ENCODE results near the gene MAPK8. TPM values are rescaled to one million over a fixed set of nuclear protein-coding genes. Genes with fewer than 3 reads are reported as not detected.

MAPK8 gene
- total RNA-seq, 4 donors from 2014 or later = 29.7 to 126 (median 67.8) TPM

DNA sequence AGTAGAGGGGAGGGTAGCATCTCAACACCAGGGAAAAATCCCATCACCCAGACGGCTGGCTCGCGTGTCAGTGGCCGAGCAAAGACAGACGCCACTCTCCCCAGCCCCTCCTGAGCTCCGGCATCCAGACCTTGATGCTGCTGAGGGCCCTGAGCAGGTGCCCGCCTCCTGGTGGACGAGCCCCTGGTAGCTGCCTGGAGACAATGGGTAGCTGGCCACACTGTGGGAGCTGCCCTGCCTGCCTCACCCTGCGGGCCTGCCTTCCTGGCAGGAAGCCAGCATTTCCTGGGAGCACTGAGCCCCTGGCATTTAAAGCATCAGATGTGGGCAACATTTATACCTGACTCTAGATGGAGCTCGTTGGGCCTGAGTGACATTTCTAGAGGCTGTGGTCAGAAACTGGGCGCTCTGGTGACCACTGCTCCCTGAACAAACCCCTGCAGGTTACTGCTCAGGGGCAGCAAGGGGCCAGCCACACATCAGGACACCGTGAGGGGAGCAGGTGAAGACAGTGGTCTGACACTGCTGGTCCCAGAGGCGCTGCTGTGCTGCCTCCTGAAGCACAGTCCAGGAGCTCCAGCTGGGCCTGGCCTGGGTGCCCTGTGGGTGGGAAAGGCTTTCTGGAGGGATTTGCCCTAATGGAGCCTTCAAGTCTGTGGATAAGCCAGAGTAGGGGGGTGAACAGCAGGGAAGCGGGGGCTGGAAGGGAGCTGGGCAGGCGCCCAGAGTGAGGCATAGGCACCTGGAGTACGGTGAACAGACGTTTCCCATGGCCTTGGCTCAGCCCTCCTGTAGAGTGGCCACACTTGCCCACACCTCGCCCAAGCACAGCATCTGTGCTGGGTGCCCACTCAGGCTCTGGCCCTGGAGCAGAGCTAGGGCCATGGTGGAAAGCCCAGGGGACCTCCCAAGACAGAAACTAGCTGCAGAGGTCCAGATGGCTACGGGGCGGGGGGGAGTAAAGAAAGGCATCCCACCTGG is 138.7 kb downstream of the MAPK8 start:
- H3K27me3 ChIP-seq = no peaks in the 10 kb centered on the region
- H3K27ac ChIP-seq = no peak overlapping the region
- H3K36me3 ChIP-seq = no peaks in the 10 kb centered on the region
- TF ChIP-seq POLR2AphosphoS5 (IDR thresholded peaks at IDR 0.05) = no peak
- no peak for TF ChIP-seq EP300 (IDR thresholded peaks at IDR 0.05; ENCODE audit: low read depth)
- 86% methylated on average over 17 of the region's 20 CpGs; no CpG with 5 or more reads in 1 of the 2 donors for WGBS, 2 donors (ENCODE audit: low coverage in 1 of 2)
- H3K9me3 ChIP-seq = no peaks in the 10 kb centered on the region
- intact Hi-C loops (cut with DNase I; ENCODE audit: low total_unique reads) (no loop called here), in situ Hi-C loops (cut with MboI; ENCODE audit: low pct_ligation_motif_present in 1 of 4, low pct_unique_long_range_greater_than_20kb in 1 of 4, low sequenced_read_pairs in 3 of 4) (no loop called here)
- no peak for DNase-seq
- H3K4me3 ChIP-seq = no peak overlapping the region
- no peaks in the 10 kb centered on the region for H3K4me1 ChIP-seq

DNA sequence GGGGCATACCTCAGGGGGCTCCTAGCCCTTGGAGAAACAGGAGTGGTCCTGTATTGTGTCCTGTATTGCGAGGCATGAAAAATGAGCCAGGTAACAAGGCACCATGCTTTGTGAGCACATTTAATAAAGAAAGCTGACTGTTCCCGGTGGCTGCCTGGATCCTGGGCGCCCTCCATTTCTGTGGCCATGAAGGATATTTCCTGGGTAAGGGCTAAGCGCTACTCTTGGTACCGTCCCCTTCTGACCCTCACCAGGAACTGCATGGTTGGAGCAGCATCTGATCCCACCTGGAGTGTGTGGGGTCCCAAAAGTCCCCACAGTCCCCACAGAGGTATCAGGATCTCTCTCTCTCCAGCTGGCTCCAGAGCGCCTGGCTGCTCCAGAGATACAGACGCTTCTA is 139.5 kb downstream of the MAPK8 start:
- Histone ChIP-seq H3K36me3 (no peaks in the 10 kb centered on the region), H3K27me3 (no peaks in the 10 kb centered on the region), H3K9me3 (no peaks in the 10 kb centered on the region), H3K4me1 (no peaks in the 10 kb centered on the region), H3K4me3 (no peak overlapping the region), H3K27ac (no peak overlapping the region)
- DNase-seq = no peak
- intact Hi-C loops (cut with DNase I; ENCODE audit: low total_unique reads) = no loop called here
- no peak for TF ChIP-seq EP300 (IDR thresholded peaks at IDR 0.05; ENCODE audit: low read depth)
- TF ChIP-seq POLR2AphosphoS5 (IDR thresholded peaks at IDR 0.05) = no peak
- TF ChIP-seq CTCF (IDR thresholded peaks at IDR 0.05) = no peak
- TF ChIP-seq POLR2A (IDR thresholded peaks at IDR 0.05) = no peak
- in situ Hi-C loops (cut with MboI; ENCODE audit: low pct_ligation_motif_present in 1 of 4, low pct_unique_long_range_greater_than_20kb in 1 of 4, low sequenced_read_pairs in 3 of 4) = no loop called here
- WGBS, 2 donors (ENCODE audit: low coverage in 1 of 2) = 74% methylated on average over 7 of the region's 7 CpGs; no CpG with 5 or more reads in 1 of the 2 donors

- Histone ChIP-seq H3K27ac (no peak overlapping the region), H3K4me3 (no peak overlapping the region), H3K4me1 (no peaks in the 10 kb centered on the region), H3K36me3 (no peaks in the 10 kb centered on the region), H3K9me3 (no peaks in the 10 kb centered on the region), H3K27me3 (no peaks in the 10 kb centered on the region)
- in situ Hi-C loops (cut with MboI; ENCODE audit: low pct_ligation_motif_present in 1 of 4, low pct_unique_long_range_greater_than_20kb in 1 of 4, low sequenced_read_pairs in 3 of 4) = no loop called here
- TF ChIP-seq EP300 (IDR thresholded peaks at IDR 0.05; ENCODE audit: low read depth) (no peak), POLR2A (IDR thresholded peaks at IDR 0.05) (no peak), CTCF (IDR thresholded peaks at IDR 0.05) (no peak), POLR2AphosphoS5 (IDR thresholded peaks at IDR 0.05) (no peak)
- no peak for DNase-seq
- intact Hi-C loops (cut with DNase I; ENCODE audit: low total_unique reads) = no loop called here
- WGBS, 2 donors (ENCODE audit: low coverage in 1 of 2) = 74% methylated on average over 7 of the region's 7 CpGs; no CpG with 5 or more reads in 1 of the 2 donors
These were observed 140.3 kb downstream of the MAPK8 start for GRCh38 chr10:48446785-48447184.

- DNase-seq = no peak
- no peaks in the 10 kb centered on the region for H3K4me1 ChIP-seq
- no peaks in the 10 kb centered on the region for H3K36me3 ChIP-seq
- TF ChIP-seq EP300 (IDR thresholded peaks at IDR 0.05; ENCODE audit: low read depth) = no peak
- no peak for TF ChIP-seq POLR2AphosphoS5 (IDR thresholded peaks at IDR 0.05)
- TF ChIP-seq CTCF (IDR thresholded peaks at IDR 0.05) = no peak
- TF ChIP-seq POLR2A (IDR thresholded peaks at IDR 0.05) = no peak
- H3K4me3 ChIP-seq = no peak overlapping the region
- no peak overlapping the region for H3K27ac ChIP-seq
- in situ Hi-C loops (cut with MboI; ENCODE audit: low pct_ligation_motif_present in 1 of 4, low pct_unique_long_range_greater_than_20kb in 1 of 4, low sequenced_read_pairs in 3 of 4) = no loop called here
- H3K27me3 ChIP-seq = no peaks in the 10 kb centered on the region
- WGBS, 2 donors (ENCODE audit: low coverage in 1 of 2) = 90 to 100% methylated on average over 3 to 11 of the region's 11 CpGs
- H3K9me3 ChIP-seq = no peaks in the 10 kb centered on the region
- intact Hi-C loops (cut with DNase I; ENCODE audit: low total_unique reads) = no loop called here
These were observed 141.1 kb downstream of the MAPK8 start for GRCh38 chr10:48447356-48448215.

Data from transverse colon (tissue), 4 donors.